GM23338 (cell line): Measurements from ENCODE around the gene AACS. TPM values are rescaled to one million over a fixed set of nuclear protein-coding genes. Genes with fewer than 3 reads are reported as not detected.

Experiments used
- ATAC-seq: fragments of 200-7000 bp; cut with Tn5 transposase; 3 replicates; pipeline ENCODE4 v1.9.1; 2020
- DNase-seq: peaks from one replicate; pipeline ENCODE4 v3.0.0-alpha.2; 2015; ENCODE audit warnings: low spot score
- H2AFZ ChIP-seq: fragments of 200-600 bp; sonication (generic); 2 replicates; pipeline ENCODE4 v1.8.0; 2016; ENCODE audit warnings: antibody characterized with exemption, mild to moderate bottlenecking, moderate library complexity
- H3F3A ChIP-seq: fragments of 200-600 bp; sonication (generic); replicated peaks from 2 replicates; pipeline ENCODE4 v1.8.0; 2017; ENCODE audit warnings: antibody characterized with exemption, mixed run types, low read depth
- H3K27ac ChIP-seq: fragments of 200-600 bp; sonication (generic); 2 replicates; pipeline ENCODE4 v1.6.1; 2016; ENCODE audit warnings: low read depth
- H3K27me3 ChIP-seq: fragments of 200-600 bp; sonication (generic); 2 replicates; pipeline ENCODE4 v1.8.0; 2016; ENCODE audit warnings: mild to moderate bottlenecking, mixed run types, moderate library complexity; ENCODE audit not compliant: insufficient read depth
- H3K36me3 ChIP-seq: fragments of 200-600 bp; sonication (generic); 2 replicates; pipeline ENCODE4 v1.8.0; 2016; ENCODE audit warnings: mild to moderate bottlenecking; ENCODE audit not compliant: insufficient read depth
- H3K4me1 ChIP-seq: fragments of 200-600 bp; sonication (generic); 2 replicates; pipeline ENCODE4 v1.8.0; 2016; ENCODE audit warnings: mild to moderate bottlenecking, moderate library complexity; ENCODE audit not compliant: insufficient read depth
- H3K4me2 ChIP-seq: fragments of 200-600 bp; sonication (generic); 2 replicates; pipeline ENCODE4 v1.7.1; 2017; ENCODE audit warnings: mixed run types
- H3K4me3 ChIP-seq: fragments of 200-600 bp; sonication (generic); 2 replicates; pipeline ENCODE4 v1.6.1; 2016; ENCODE audit warnings: mixed run types
- H3K79me2 ChIP-seq: fragments of 200-600 bp; sonication (generic); replicated peaks from 2 replicates; pipeline ENCODE4 v1.8.0; 2017; ENCODE audit warnings: mild to moderate bottlenecking; ENCODE audit not compliant: insufficient read depth
- H3K9me2 ChIP-seq: fragments of 200-600 bp; sonication (generic); 2 replicates; pipeline ENCODE4 v1.8.0; 2017; ENCODE audit not compliant: insufficient read depth
- H4K20me1 ChIP-seq: fragments of 200-600 bp; sonication (generic); replicated peaks from 2 replicates; pipeline ENCODE4 v1.8.0; 2017; ENCODE audit warnings: mild to moderate bottlenecking; ENCODE audit not compliant: insufficient read depth
- H3K27ac Mint-ChIP-seq: 2 replicates; pipeline ENCODE4 v1.8.0; 2020; ENCODE audit warnings: inconsistent platforms, mild to moderate bottlenecking, moderate library complexity, mixed read lengths
- H3K27me3 Mint-ChIP-seq: 3 replicates; pipeline ENCODE4 v1.8.0; 2022; ENCODE audit warnings: low read depth, mild to moderate bottlenecking, moderate library complexity, mixed read lengths, inconsistent platforms; ENCODE audit not compliant: insufficient read depth, poor library complexity
- H3K36me3 Mint-ChIP-seq: 3 replicates; pipeline ENCODE4 v1.8.0; 2021; ENCODE audit warnings: low read depth, mild to moderate bottlenecking, inconsistent platforms, moderate library complexity, mixed read lengths
- H3K4me1 Mint-ChIP-seq: 3 replicates; pipeline ENCODE4 v1.8.0; 2020; ENCODE audit warnings: mild to moderate bottlenecking, inconsistent platforms, mixed read lengths
- H3K4me3 Mint-ChIP-seq: 3 replicates; pipeline ENCODE4 v1.8.0; 2021; ENCODE audit warnings: moderate library complexity, mild to moderate bottlenecking, inconsistent platforms, mixed read lengths
- H3K9me3 Mint-ChIP-seq: 3 replicates; pipeline ENCODE4 v1.8.0; 2020; ENCODE audit warnings: moderate library complexity, mild to moderate bottlenecking, inconsistent platforms, mixed read lengths
- CREB1 ChIP-seq: fragments of 250-450 bp; sonication (Bioruptor Pico); IDR thresholded peaks from 2 replicates; pipeline ENCODE4 v1.5.0; 2020; ENCODE audit warnings: low read depth, mild to moderate bottlenecking, moderate library complexity
- CTCF ChIP-seq, 2 experiments: fragments of 200-600 bp in 1 of 2; sonication (generic) in 1 of 2; conservative IDR thresholded peaks; 2 replicates each; pipeline versions ENCODE4 v1.5.1 to v1.6.1; 2016 to 2017; ENCODE audit warnings: antibody characterized with exemption in 2 of 2, low read depth in 2 of 2, mild to moderate bottlenecking in 2 of 2, moderate library complexity in 1 of 2
- ETS1 ChIP-seq: IDR thresholded peaks from 2 replicates; pipeline ENCODE4 v1.6.1; 2016; ENCODE audit warnings: antibody characterized with exemption
- JUNB ChIP-seq: IDR thresholded peaks from one replicate; pipeline ENCODE4 v1.6.1; 2016; ENCODE audit warnings: antibody characterized with exemption; ENCODE audit not compliant: unreplicated experiment
- NANOG ChIP-seq: IDR thresholded peaks from 2 replicates; pipeline ENCODE4 v1.6.1; 2016; ENCODE audit warnings: antibody characterized with exemption, borderline replicate concordance
- POLR2AphosphoS5 ChIP-seq: IDR thresholded peaks from 2 replicates; pipeline ENCODE4 v1.6.1; 2016; ENCODE audit warnings: antibody characterized with exemption, low read depth
- REST ChIP-seq: IDR thresholded peaks from one replicate; pipeline ENCODE4 v1.6.1; 2018; ENCODE audit warnings: antibody characterized with exemption; ENCODE audit not compliant: unreplicated experiment
- ZNF114 ChIP-seq: fragments of 250-450 bp; sonication (Bioruptor Pico); IDR thresholded peaks from 2 replicates; pipeline ENCODE4 v1.5.0; 2020; ENCODE audit warnings: mild to moderate bottlenecking, moderate library complexity
- ZNF331 ChIP-seq: fragments of 250-450 bp; sonication (Bioruptor Pico); IDR thresholded peaks from 2 replicates; pipeline ENCODE4 v1.5.0; 2020; ENCODE audit warnings: low read depth, mild to moderate bottlenecking, moderate library complexity
- ZNF462 ChIP-seq: fragments of 250-450 bp; sonication (Bioruptor Pico); IDR thresholded peaks from 2 replicates; pipeline ENCODE4 v1.5.0; 2020; ENCODE audit warnings: mild to moderate bottlenecking, moderate library complexity
- polyA plus RNA-seq: library from polyadenylated mRNA; unstranded; fragments of >200 nt; fragmentation: Nextera tagmentation; extraction: Ambion mirVana; gene quantifications from 2 replicates; pipeline ENCODE4 v1.2.1, GENCODE V29; 2016
- total RNA-seq: library from RNA; depleted of rRNA; stranded (reverse); fragments of >200 nt; shearing (Covaris generic); gene quantifications from 2 replicates; pipeline ENCODE4 v1.2.3, GENCODE V29; 2014

Gene AACS
- total and polyA plus RNA-seq, 2 experiments from 2014 or later: 31.1 to 64.4 TPM

- H3K36me3 ChIP-seq: peaks cover 14% of the 10 kb centered on the region; the same call in 1 of the 2 replicates
- TF ChIP-seq JUNB (no peak), ETS1 (no peak), CREB1 (CRISPR knock-in tag) (no peak), CTCF (conservative IDR thresholded peaks at IDR 0.05; ENCODE audit: low read depth in 2 of 2) (no peak), ZNF462 (no peak), REST (no peak), POLR2AphosphoS5 (no peak), ZNF331 (CRISPR knock-in tag) (no peak), ZNF114 (CRISPR knock-in tag) (no peak), NANOG (no peak)
- peaks cover 6% of the 10 kb centered on the region; the same call in 1 of the 2 replicates for H3K9me2 ChIP-seq
- H3K79me2 ChIP-seq: peaks cover 20% of the 10 kb centered on the region
- no peak overlapping the region for H2AFZ ChIP-seq
- no peak overlapping the region for H3K4me2 ChIP-seq
- H3K4me1 ChIP-seq: no peaks in the 10 kb centered on the region
- H3K4me3 ChIP-seq: no peak overlapping the region
- ATAC-seq (no peak), DNase-seq (no peak)
- H3K27me3 Mint-ChIP-seq: peaks cover 12% of the 10 kb centered on the region
- H3K27me3 ChIP-seq: no peaks in the 10 kb centered on the region
- H3K27ac Mint-ChIP-seq: no peak overlapping the region
- peaks cover 12% of the 10 kb centered on the region for H3K36me3 Mint-ChIP-seq
- H3K27ac ChIP-seq: no peak overlapping the region
- H3K4me1 Mint-ChIP-seq: peaks cover 5% of the 10 kb centered on the region; the same call in 1 of the 3 replicates
- H3K4me3 Mint-ChIP-seq: no peak overlapping the region
- H3F3A ChIP-seq: no peaks in the 10 kb centered on the region
- H3K9me3 Mint-ChIP-seq: no peaks in the 10 kb centered on the region; the same call in 1 of the 3 replicates
- H4K20me1 ChIP-seq: peaks cover 26% of the 10 kb centered on the region
These were observed 27.1 kb downstream of the AACS start for GRCh38 chr12:125092108-125092871.
